Measurements from ENCODE around the gene RNASE1.

The RNASE1 gene

GRCh38 chr14:20809917-20810316 is 7.3 kb upstream of the RNASE1 start:
- no peaks in the 10 kb centered on the region for H3K36me3 ChIP-seq (ENCODE audit: control insufficient read depth, insufficient read depth, low read length)
- no peak for TF ChIP-seq CTCF (IDR thresholded peaks at IDR 0.05; ENCODE audit: insufficient read depth, low read length, poor library complexity, severe bottlenecking)
- no peak for DNase-seq (ENCODE audit: extremely low read depth, insufficient read length)

GRCh38 chr14:20808162-20808483 is 5.5 kb upstream of the RNASE1 start:
- H3K4me3 ChIP-seq (replicated peaks; ENCODE audit: low read depth, low read length), result no peak overlapping the region
- no peaks in the 10 kb centered on the region for H3K36me3 ChIP-seq (ENCODE audit: control insufficient read depth, insufficient read depth, low read length)
- H3K27me3 ChIP-seq (replicated peaks; ENCODE audit: control insufficient read depth, insufficient read depth, low read length), result no peaks in the 10 kb centered on the region
- no peak for TF ChIP-seq CTCF (IDR thresholded peaks at IDR 0.05; ENCODE audit: insufficient read depth, low read length, poor library complexity, severe bottlenecking)
- DNase-seq (ENCODE audit: extremely low read depth, insufficient read length), result no peak

More at GRCh38 chr14:20809917-20810316, 7.3 kb upstream of the RNASE1 start:
- H3K27me3 ChIP-seq (replicated peaks; ENCODE audit: control insufficient read depth, insufficient read depth, low read length), result no peaks in the 10 kb centered on the region
- H3K4me3 ChIP-seq (replicated peaks; ENCODE audit: low read depth, low read length), result no peak overlapping the region

- Histone ChIP-seq H3K36me3 (ENCODE audit: control insufficient read depth, insufficient read depth, low read length) (no peaks in the 10 kb centered on the region), H3K4me3 (replicated peaks; ENCODE audit: low read depth, low read length) (no peak overlapping the region), H3K27me3 (replicated peaks; ENCODE audit: control insufficient read depth, insufficient read depth, low read length) (no peaks in the 10 kb centered on the region)
- no peak for TF ChIP-seq CTCF (IDR thresholded peaks at IDR 0.05; ENCODE audit: insufficient read depth, low read length, poor library complexity, severe bottlenecking)
- no peak for DNase-seq (ENCODE audit: extremely low read depth, insufficient read length)
These were observed 4.9 kb upstream of the RNASE1 start for GRCh38 chr14:20807304-20808161.

- Histone ChIP-seq H3K27me3 (replicated peaks; ENCODE audit: control insufficient read depth, insufficient read depth, low read length) (no peaks in the 10 kb centered on the region), H3K4me3 (replicated peaks; ENCODE audit: low read depth, low read length) (no peak overlapping the region), H3K36me3 (ENCODE audit: control insufficient read depth, insufficient read depth, low read length) (no peaks in the 10 kb centered on the region)
- no peak for DNase-seq (ENCODE audit: extremely low read depth, insufficient read length)
- no peak for TF ChIP-seq CTCF (IDR thresholded peaks at IDR 0.05; ENCODE audit: insufficient read depth, low read length, poor library complexity, severe bottlenecking)
These were observed 2.8 kb upstream of the RNASE1 start for GRCh38 chr14:20805485-20805884.

GRCh38 chr14:20803223-20803622 is 579 bp upstream of the RNASE1 start:
- TF ChIP-seq CTCF (IDR thresholded peaks at IDR 0.05; ENCODE audit: insufficient read depth, low read length, poor library complexity, severe bottlenecking), result no peak
- no peak for DNase-seq (ENCODE audit: extremely low read depth, insufficient read length)
- no peaks in the 10 kb centered on the region for H3K27me3 ChIP-seq (replicated peaks; ENCODE audit: control insufficient read depth, insufficient read depth, low read length)
- H3K36me3 ChIP-seq (ENCODE audit: control insufficient read depth, insufficient read depth, low read length), result no peaks in the 10 kb centered on the region
- H3K4me3 ChIP-seq (replicated peaks; ENCODE audit: low read depth, low read length), result no peak overlapping the region
